Measurements from ENCODE around the gene RNF144B.
"Not testable (repeated sequence)": the region's sequence is repeated elsewhere in the genome, so short reads cannot be mapped to it uniquely, and the experiment has no call there.

Gene RNF144B

DNA sequence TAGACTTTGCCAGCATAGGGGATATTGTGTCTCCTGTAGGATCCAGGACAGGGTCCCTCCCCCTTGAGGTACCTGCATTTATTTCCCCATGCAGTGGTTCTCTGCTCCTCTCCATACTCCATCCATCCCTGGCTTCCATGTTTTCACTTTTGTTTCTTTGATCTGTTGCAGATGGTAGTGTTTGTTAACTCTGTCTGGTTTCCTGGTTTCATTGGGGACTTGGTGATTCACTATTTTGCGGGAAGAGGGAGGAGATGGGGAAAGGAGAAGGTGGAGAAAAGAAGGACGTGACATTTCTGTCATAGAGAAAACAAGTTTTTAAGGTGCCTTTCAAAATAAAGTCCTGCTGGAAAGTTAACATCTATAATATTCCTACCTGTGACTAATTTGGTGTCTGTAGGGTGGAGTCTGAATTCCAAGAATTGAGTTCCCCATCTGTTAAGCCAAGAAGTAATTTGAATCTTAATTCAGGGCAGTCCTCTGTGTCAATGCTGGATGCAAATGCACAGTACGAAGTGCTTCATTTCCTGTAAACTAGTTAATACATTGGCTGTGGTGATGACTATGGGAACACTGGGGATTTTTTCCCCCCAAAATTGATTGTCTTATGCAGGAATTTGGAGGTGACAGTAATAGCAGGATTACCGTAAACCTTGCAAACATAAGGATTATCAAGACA lies 6.9 kb upstream of the RNF144B start:
- peak in 1 of 2 donors; percentile 13 for DNase-seq

DNA sequence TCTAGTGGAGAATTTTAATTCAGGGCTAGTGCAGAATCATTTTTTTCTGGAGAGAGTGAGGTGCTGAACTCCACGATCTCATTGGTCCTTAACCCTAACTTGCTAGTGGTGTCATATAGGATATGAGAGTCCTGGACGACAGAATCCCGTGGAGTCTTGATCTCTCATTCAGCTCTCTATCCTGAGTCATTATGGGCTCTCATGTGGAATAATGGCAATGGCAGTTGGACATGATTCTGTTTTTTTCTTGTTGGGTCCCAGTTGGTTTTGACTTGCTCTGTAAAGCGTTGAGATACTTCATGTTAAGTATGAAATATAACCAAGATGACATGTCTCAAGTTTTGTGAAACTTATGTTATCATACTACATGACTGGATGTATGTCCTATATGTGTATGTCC lies 6.3 kb upstream of the RNF144B start:
- no peak for DNase-seq

DNA sequence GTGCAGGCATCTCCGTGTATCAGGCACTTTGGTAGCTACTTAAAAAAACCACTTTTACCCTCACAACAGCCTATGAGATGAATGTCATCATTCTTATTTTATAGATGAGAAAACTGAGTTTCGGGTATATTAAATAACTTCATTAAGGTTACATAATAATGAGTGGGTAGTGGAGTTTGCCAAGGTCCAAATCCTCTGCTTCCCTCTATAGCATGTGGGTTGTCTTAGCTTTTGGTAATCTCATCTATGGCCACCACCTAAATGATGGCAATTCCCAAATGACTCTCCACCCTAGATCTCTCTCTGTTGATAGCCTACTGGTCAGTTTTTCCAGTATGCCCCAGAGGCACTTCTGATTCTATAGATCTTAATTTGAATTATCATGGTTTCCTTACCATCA lies 3.7 kb upstream of the RNF144B start:
- DNase-seq = peak; percentile 61 to 77

DNA sequence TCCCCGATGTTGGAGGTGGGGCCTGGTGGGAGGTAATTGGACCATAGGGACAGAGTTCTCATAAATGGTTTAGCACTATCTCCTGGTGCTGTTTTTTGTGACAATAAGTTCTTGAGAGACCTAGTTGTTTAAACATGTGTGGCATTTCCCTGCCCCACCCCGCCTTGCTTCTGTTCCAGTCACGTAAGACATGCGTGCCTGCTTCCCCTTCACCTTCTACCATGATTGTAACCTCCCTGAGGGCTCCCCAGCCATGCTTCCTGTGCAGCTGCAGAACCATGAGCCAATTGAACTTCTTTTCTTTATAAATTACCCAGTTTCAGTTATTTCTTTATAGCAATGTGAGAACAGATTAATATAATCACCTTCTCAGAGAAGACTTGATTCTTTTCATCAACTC lies 2.5 kb upstream of the RNF144B start:
- DNase-seq = no peak

DNA sequence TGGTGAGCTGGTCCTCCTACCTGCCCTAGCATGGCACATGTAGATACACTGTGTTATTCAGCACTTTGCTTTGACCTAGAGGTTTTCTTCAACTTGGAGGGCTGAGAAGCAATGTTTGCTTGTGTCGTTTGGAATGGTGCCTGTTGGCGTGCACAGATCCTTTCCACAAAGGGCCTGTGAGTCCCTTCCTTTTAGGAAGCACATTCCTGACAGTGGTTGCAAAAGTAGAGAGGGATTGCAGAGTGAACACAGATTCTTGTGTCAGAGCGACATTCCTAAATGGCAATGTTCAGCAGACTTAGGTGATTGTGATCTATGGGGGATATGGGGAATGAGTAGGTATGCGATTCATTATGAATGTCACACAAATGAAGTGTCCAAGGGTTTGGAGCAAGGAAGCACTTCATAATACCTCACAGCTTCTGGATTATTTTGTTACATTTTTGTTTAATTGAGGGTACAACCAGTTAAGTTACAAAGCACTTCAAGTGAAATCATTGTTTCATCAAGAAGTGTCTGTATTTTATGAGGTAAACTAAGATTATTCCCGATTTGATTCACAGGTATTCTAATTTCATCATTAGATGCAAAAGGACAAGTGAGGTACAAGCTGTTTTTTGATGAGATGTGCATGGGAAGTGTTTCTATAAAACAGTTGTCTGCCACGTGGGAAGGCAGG lies 713 bp upstream of the RNF144B start:
- DNase-seq = no peak

DNA sequence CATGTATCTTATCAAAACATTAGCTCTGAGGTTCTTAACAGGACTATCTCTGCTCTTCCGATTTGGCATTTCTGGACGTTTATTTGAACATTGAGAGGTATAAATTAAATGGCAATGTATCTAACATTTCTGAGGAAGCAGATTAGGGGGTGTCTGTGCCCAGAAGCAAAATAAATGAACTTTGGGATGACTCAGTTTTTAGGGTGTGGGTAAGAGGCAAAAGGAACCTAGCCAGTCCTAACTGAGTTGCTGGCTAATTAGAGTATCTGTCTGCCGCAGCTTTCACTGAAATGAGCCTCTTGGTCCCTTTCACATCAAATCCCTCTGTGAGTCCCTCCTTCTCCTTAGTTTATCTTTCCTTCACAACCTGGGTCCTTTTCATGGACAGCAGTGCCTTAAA lies 1.1 kb downstream of the RNF144B start:
- DNase-seq = peak; percentile 67 to 69

DNA sequence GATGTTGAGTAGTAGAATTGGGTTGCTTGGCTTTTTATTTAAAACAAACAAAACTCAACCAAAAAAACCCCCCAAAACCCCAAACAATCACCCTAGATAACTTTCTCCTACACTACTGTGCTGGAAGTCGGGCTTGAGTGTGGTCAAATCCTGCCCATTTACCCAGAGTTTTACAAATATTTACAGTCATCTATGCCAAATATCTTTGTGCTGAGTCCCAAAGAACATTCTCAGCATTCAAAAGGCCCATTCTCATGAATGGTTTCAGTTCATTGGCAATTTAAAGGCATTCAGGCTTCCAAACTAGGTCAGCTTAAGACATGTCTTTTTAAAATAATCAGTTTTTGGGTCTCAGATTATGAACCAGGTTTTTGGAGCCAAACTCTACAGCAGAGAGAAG lies 1.8 kb downstream of the RNF144B start:
- DNase-seq = peak in 1 of 2 donors; percentile 43

DNA sequence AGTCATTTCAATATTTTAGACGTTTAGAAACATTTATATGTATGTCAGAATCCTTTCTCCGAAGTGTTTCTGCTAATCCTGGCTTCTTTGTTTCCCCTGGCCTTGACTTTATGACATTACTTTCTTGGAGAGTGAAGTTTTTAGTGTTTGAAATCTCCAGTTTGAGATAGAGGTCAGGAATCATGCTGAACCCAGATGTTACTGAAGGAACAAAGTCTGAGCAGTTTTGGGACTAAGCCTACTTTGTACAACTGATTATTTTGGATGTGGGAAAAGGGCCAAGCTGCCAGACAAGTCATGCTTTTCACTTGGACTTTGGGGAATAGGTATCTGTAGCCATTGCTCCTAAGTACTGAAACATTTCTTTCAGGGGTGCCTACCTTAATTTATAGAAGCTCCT lies 2.3 kb downstream of the RNF144B start:
- DNase-seq = peak in 1 of 2 donors; percentile 32

DNA sequence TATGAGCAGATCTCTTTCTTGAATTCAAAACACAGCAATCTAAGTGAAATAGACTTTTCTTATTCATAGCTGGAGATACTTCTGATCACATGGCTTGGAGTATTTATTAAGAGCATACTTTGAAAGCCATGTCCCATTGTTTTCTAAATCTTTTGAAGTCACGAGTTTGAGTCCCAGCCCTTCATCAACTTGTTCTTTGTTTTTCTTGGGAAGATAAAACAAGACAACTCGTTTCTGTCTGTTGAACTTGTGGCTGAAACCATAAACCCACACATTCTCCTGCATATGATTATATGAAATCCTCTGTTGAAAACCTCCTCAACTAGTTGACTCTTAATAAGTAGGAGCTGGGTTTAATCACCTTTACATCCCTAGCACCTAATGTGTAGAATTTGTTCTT lies 3.3 kb downstream of the RNF144B start:
- peak in 1 of 2 donors; percentile 33 for DNase-seq

DNA sequence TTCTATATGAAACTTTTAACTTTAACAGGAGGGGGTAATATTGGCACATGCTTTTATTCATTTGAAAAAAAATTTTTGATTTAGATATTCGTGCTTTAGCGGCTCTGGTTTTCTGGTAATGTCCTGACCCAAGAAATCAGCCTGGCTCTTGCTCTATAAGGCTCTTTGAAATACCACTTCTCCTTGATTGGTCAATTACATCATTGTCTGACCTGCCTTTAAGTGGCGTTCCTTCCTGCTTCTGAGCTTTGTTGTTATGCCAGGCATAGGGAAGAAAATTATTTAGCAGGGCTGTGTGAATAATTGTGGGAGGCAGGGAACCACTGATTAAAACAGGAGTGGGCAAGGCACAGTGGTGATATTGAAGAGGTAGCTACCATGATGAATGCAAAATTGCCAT lies 3.9 kb downstream of the RNF144B start:
- DNase-seq = peak; percentile 66 to 68

DNA sequence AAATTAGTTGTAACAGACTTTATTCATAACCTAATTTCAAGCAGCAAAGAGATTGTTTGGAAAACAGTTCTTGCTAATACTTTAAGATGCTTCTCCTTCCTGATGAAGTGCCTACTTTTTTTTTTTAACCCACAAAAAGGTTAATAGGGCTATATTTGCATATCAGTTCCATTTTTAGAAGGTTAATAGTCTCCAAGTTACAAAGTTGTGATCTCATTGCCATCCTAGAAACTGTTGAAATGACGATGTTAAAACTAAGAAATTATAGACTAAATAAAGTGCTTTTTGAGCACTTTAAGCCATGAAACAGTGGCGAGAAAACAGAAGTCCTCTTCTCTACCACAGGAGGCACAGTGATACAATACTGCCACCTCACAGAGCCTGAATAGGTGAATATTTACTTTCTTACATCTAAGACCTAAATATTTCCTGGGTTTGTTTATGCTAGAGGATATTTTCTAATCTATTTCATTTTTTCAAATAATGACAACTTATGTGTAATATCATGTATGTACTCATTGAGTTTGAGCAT lies 5.3 kb downstream of the RNF144B start:
- DNase-seq = peak in 1 of 2 donors; percentile 27

DNA sequence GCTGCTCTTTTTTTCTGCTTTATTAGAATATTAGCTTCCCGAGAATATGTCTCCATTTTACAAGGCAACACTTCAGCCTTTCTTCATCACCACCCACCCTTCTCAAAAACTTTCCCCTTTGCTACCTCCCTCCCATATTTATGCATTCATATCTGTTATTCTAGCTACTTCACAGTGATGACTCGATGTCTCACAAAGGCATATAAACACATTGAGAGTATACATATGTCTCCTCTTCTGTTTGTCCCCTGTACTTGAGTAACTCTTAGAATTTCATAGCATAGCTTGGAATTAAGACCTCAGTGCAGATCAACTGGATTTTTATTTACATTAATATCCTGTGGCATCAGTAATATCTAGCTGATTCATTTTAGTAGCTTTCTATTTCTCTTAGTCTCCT lies 6.5 kb downstream of the RNF144B start:
- peak in 1 of 2 donors; percentile 5 for DNase-seq

DNA sequence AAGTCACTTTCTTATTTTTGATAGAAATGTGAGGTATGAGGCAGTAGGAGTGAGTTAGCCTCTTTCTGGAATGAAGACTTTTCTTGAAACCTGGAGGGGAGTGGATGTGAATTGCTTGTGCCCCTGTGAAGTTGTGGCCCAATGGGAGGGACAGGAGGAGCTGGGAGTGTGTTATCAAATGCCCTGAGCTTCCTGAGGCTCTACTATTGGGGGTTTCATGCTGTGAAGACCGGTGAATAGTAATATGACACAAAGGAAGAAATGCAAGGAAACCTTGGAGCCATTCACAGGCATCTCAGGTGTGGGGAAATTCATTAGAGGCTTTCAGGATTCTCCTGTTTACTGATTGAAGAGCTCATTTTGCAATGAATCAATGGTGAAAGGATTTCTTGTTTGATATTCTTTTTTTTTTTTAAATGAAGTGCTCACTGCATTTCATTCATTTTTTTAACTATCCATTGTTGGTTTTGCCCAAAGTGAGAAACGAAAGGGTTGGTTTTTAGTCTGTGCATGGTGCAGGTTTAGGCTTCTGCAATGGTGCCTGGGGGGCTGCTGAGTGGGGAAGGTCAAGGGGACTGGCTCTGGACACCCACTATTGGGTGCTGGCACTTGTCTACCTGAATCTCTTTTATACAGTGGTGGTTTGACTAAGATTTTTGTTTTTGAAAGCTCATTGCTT lies 8.2 kb downstream of the RNF144B start:
- no peak for DNase-seq

DNA sequence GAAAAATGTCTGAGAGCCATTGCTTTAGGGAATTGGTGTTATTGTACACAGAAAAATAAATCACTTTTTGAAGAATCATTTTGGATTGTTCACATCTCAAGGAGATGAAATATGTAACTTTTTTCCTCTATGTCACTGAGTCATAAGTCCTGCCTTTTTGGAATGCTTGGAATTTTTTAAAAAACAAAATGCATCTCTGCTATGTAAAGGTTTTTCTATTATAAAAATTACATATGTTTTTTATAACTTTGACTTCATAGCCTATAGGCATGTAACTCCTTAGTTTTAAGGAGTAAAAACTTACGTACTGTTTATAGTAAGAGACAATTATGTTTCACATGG lies 8.7 kb downstream of the RNF144B start:
- DNase-seq = no peak

DNA sequence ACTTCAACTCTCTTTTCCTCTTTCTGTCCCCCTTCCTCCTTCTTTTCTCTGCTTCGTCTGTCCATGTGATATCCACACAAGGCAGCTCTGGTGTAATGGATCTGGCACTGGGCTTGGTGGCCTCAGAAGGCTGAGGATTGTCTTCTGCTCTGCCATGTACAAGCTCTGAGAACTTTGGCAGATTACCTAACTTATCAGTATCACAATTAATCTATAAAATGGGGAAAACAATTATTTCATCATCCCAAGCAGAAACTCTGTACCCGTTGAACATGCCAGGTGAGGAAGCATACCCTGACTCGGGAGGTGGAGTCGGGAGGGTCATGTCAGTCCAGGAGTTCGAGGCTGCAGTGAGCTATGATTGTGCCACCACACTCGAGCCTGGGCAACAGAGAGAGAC lies 10.6 kb downstream of the RNF144B start:
- DNase-seq = no peak

DNA sequence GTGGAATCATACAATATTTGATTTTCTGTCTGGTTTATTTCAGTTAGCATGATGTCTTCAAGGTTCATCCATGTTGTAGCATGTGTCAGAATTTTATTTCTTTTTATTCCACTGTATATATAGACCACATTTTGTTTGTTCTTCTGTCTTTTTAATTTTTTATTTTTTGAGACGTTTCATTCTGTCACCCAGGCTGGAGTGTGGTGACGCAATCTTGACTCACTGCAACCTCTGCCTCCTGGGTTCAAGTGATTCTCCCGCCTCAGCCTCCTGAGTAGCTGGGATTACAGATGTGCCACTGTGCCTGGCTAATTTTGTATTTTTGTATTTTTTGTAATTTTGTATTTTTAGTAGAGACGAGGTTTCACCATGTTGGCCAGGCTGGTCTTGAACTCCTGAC lies 11.1 kb downstream of the RNF144B start:
- DNase-seq = peak in 1 of 2 donors; percentile 16

DNA sequence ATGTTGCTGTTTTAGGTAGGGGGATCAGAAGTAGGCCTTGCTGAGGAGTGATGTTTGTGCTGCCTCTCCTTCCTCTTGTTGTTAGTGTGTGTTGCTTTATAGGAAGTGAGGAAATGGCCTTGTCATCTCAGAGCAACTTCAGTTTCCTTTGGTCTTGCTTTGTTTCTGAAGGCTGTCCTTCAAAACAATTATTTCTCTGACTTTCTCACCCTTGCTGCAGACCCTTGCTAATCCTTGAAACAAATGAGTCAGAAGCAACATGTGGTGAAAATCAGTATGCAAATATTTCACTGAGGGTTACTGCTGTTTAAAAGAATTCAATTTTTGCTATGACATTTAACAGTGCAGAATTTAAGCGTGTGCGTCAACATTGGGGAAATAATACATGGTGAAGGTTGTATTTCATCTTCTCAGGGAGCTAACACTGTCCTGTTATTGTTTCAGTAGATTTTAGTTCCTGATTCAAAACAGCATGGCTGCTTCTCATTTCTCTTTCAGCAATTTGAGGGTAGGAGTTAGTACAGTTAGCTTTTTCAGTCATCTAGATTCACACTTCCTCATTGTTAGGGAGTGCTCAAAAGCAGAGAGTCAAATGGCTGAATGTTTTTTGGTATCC lies 13.8 kb downstream of the RNF144B start:
- DNase-seq = peak; percentile 70 to 73

DNA sequence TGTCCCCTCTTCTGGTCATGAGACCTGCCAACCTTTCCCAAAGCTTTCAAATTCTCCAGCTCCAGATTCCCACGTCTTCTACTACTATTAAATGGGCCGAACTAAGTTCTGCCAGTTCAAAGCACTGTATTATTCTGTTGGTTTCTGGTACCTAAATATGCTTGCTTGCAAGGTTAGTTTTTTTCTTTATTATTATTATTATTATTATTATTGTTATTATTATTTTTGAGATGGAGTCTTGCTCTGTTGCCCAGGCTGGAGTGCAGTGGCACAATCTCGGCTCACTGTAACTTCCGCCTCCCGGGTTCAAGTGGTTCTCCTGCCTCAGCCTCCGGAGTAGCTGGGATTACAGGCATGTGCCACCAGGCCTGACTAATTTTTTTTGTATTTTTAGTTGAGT lies 17.8 kb downstream of the RNF144B start:
- not testable (repeated sequence) for DNase-seq

DNA sequence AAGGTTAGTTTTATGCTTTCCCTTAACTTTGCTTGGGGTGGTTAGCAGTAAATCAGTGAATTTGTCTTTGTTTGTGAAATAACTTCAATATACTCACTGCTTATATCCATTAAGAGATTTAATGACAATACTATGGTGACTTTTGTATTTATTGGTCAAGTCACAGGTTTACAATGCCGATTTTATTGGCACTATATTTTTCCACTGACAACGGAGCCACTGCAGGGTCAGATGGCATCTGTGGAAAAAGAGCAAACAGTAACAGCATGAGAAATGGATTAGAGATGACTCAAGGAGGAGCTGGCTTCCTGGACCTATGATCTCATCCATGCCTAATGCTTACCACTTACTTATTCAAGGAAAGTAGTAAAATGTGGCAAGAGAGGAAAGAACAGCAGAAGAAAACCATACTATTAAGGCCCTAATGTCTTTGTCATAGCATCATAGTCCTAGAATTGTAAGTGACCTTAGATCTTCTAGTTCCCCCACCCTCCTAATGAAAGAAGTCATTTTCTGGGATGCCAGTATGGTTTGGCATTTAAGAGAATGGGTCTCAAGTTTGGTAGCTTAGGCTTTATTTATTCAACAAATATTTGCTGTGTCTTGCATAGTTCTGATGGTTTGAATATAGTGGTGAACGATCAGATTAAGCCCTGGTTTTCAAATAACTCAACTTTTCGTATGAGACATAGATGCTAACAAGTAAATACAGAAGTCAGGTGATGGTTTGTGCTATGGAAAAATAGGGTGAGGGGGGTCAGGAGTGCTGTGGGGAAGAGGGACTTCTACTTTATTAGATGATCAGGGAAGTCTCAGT lies 18.5 kb downstream of the RNF144B start:
- DNase-seq = peak; percentile 90 to 98

DNA sequence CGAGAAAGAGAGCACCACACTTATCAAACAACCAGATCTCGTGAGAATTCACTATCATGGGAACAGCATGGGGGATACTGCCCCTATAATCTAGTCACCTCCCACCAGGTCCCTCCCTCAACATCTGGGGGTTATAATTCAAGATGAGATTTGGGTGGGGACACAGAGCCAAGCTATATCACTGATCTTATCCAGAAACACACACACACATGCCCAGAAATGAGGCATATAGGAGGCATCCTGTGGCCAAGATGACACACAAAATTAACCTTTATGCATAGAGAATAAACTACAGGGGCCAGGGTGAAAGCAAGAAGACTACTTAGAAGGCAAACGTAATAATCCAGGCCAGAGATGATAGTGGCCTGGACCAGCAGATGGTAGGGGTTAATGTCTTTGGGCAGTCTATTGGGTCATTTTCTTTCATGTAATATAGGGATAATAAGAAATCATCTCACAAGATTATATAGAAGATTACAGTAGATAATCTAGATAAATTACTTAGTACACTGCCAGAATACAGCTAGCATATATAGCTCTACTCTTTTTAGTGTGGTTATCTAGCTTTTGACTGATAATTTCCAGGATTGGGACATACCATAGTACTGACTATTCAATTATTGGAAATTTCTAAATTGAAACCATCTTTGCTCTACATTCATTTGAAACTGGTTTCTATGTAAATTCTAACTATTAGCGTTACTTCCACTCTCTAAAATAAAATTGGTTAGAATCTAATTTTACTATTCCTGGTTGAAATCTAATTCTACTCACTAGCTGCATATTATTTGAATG lies 20.0 kb downstream of the RNF144B start:
- DNase-seq = peak; percentile 62 to 69

DNA sequence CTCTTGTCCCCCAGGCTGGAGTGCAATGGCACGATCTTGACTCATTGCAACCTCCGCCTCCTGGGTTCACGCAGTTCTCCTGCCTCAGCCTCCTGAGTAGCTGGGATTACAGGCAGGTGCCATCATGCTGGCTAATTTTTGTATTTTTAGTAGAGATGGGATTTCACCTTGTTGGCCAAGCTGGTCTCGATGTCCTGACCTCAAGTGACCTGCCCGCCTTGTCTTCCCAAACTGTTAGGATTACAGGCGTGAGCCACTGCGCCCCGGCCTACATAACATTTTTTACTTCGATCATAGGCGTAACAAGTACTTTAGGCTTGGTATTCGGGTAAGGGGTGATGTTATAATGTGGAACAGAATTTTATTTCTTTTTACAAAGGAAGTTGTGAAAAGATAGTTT lies 22.5 kb downstream of the RNF144B start:
- DNase-seq = not testable (repeated sequence)

DNA sequence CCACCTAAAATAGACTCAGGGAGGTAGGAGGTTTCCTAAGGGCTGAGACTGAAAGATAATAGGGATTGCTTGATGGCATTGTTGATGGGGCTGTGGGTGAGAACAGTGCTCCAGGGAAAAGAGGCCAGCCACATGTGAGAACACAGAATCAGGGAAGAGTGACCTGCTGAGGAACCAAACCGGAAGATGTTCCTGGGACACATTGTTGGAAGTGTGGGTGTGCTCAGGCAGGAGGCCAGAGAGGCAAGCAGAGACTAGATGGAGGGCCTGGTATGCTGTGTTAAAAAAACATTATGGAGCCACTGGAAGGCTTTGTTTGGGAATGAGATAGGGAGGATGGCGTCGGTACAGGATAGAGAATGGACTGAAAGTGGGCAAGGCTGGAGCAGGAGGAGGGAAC lies 23.3 kb downstream of the RNF144B start:
- DNase-seq = no peak

Data from inflammatory macrophage treated with lipopolysaccharide for 1 hour (primary cell).